Activated T-cell treated with anti-CD3 and anti-CD28 coated beads for 24 hours (primary cell): ENCODE results near the gene UNC80.

Source experiments
- DNase-seq: peaks from one replicate; pipeline ENCODE4 v3.0.0-alpha.2; 2020; ENCODE audit warnings: low read depth

The UNC80 gene

GRCh38 chr2:210034087-210034683 is 262.6 kb downstream of the UNC80 start:
- no peak for DNase-seq

- DNase-seq, result no peak
Measured at GRCh38 chr2:210035679-210036078, 264.0 kb downstream of the UNC80 start.

- no peak for DNase-seq
Measured at GRCh38 chr2:210038078-210038477, 266.4 kb downstream of the UNC80 start.

- DNase-seq, result no peak
Measured at GRCh38 chr2:210046851-210047500, 275.3 kb downstream of the UNC80 start.
